AG09309 (cell line): ENCODE results near the gene RSPO4.

ENCODE experiments used
- DNase-seq: peaks from one replicate; pipeline ENCODE4 v3.0.0-alpha.2; 2010; ENCODE audit warnings: low read depth
- H3K4me3 ChIP-seq: 2 replicates; pipeline ENCODE4 v1.5.1; 2011; ENCODE audit warnings: mild to moderate bottlenecking, low read depth, low read length, moderate library complexity; ENCODE audit not compliant: control insufficient read depth
- TF ChIP-seq, protein P1 (sequence below): IDR thresholded peaks from 2 replicates; pipeline ENCODE4 v1.5.1; 2011; ENCODE audit warnings: mild to moderate bottlenecking, low read depth, low read length, inconsistent platforms; ENCODE audit not compliant: insufficient read depth, control insufficient read depth; ENCODE audit errors: missing control alignments

The RSPO4 gene

DNA sequence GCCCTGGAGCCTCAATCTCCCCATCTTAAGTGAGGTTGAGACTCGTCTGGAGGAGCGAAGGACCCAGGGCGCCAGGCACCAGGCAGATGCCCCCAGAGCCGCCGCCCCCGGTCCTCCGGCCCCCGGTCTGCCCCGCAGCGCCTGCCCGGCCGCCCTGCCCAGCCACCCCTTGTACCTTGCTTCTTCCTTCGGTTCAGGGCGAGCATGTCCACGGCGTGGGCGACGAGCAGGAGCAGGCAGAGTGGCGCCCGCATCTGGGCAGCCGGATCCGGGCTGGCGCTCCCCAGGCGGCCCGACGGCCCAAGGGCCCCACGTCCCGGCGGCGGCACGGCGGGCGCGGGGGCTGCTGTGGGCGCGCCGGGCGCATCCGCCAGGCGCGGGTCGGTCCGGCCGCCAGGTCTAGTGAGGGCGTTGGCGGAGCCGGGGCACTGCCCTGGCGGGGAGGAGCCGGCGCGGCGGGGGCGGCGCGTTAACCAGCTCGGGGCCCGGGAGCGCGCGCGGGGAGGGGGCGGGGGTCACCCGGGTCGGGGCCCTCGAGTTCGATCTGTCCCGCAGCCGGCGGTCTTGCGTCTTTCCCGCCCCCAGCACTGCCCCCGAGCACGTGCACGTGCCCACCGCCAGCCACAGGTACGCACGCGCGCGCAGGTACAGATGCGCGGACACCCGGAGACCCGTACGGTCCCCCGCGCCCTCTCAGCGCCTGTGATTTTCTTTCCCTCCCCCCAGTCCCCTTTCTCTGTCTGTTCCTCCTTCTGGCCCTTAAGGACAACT, at the start of gene RSPO4:
Gene RSPO4 (minus strand): TSS at position 401 of the 771 bp plus-strand sequence. CDS start 147 bp downstream, at position 254.
- DNase-seq = no peak
- no peak within 1 kb of the TSS for H3K4me3 ChIP-seq
- TF ChIP-seq, protein P1, sequence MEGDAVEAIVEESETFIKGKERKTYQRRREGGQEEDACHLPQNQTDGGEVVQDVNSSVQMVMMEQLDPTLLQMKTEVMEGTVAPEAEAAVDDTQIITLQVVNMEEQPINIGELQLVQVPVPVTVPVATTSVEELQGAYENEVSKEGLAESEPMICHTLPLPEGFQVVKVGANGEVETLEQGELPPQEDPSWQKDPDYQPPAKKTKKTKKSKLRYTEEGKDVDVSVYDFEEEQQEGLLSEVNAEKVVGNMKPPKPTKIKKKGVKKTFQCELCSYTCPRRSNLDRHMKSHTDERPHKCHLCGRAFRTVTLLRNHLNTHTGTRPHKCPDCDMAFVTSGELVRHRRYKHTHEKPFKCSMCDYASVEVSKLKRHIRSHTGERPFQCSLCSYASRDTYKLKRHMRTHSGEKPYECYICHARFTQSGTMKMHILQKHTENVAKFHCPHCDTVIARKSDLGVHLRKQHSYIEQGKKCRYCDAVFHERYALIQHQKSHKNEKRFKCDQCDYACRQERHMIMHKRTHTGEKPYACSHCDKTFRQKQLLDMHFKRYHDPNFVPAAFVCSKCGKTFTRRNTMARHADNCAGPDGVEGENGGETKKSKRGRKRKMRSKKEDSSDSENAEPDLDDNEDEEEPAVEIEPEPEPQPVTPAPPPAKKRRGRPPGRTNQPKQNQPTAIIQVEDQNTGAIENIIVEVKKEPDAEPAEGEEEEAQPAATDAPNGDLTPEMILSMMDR = no peak

DNA sequence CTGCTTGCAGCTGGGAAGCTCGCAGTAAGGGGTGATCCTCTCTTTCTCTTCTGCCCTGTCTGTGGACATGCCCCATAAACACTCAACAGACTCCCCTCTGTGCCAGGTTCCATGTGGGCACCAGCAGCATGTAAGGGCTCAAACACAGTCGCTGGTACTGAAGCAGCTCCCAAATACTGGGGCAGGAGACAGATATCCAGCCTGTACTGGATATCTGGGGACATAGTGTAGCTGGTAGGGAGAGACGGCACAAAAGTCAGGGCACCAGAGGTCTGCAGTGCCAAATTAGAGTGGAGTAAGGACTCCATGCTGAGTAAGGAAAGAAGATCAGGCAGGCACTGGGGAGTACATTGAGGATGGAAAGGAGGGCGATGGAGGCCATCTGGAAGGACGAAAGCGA, 48.3 kb upstream of the RSPO4 start:
- TF ChIP-seq, protein P1 = no peak

DNA sequence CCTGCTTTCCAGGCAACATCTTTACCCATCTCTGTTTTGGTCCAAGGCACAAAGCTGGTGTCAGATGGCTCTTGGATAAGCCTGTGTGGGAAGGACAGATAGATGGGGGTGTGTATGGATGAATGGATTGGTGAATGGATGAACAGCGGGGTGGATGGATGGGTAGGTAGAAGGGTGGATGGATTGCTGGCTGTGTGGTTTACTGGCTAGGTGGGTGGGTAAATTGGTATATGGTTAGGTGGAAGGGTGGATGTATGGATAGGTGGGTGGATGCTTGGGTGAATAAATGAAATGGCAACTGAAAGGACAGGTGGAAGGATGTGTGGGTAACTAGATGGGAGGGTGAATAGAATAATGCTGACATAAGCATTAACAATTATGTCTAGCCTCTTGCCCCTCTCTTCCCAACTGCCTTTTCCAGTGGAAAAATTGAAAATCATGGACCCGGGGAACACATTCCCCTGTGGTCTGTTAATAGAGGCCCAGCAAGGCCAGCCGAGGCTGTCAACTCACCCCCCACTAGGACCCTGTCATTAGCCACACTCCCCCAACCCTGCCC, 43.8 kb upstream of the RSPO4 start:
- no peak for DNase-seq
- TF ChIP-seq, protein P1 = no peak

More for the DNA sequence above, 48.3 kb upstream of the RSPO4 start:
- H3K4me3 ChIP-seq = no peak overlapping the region
- DNase-seq = no peak

DNA sequence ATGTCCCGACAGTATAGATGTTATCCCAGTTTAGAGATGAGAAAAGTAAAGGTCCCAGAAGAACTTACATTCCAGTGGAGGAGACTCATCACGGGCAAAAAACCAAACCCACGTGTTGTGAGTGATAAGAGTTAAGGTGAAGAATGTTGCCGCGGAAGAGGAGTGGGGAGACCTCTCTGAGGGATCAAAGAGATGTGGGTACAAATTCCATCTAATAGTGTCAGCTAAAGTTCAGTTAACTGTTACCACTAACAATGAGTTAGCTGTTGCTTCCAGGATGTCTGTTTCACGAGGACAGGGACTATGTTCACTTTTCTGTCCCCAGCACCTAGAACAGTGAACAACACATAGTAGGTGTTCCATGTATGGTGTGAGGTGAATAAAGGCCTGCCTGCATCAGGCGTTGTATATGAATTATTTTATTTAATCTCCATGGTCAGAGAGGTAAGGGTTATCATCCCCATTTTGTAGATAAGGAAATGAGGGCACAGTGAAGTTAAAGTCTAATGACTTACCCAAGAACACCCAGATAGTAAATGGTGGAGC, 39.8 kb upstream of the RSPO4 start:
- TF ChIP-seq, protein P1 = no peak
- H3K4me3 ChIP-seq = no peak overlapping the region
- no peak for DNase-seq

More for the DNA sequence above, 43.8 kb upstream of the RSPO4 start:
- no peak overlapping the region for H3K4me3 ChIP-seq

DNA sequence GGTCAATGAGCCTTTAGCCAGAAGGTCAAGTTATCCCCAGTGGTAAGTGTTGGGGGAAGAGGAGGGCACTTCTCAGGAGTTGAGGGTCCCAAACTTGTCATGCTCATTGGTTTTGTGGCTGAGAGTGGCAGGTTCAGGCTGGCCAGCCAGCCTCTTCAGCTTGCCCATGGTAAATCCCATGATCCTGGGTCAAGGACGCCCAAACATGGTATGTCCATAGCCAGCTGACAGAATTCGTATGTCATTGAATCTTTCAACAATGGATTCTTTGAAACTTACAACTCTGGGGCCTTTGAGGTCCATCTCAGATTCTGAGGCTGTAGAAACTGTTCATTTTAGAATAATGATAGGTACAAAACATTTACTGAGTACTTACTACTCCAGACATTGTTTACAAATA, 36.1 kb upstream of the RSPO4 start:
- no peak for DNase-seq
- H3K4me3 ChIP-seq = no peak overlapping the region
- TF ChIP-seq, protein P1 = no peak

DNA sequence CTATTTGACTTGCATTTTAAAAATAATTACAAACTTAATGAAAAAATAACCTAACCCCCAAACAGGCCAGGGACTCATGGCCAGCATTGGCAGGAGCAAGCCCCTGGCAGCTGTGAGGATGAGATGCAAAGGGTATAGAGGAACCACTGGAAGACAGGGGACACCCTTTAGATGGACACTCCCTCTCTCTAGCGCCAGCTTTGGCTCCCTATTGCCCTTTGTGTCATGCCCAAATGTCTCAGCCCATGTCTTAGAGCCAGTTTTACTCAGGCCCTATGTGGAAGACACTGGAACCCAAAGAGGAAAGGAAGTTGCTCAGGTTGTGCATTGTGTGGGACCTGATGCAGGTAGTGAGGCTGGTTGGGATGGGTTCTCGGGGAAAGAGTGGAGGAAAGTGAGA, 34.9 kb upstream of the RSPO4 start:
- no peak overlapping the region for H3K4me3 ChIP-seq
- TF ChIP-seq, protein P1 = no peak
- no peak for DNase-seq
